ENCODE measurements around the gene RNF8.

Gene RNF8

GRCh38 chr6:37308069-37308815 is 45.5 kb upstream of the RNF8 start:
- DNase-seq (ENCODE audit: extremely low read depth, insufficient read length) = no peak
- no peaks in the 10 kb centered on the region for H3K27me3 ChIP-seq (replicated peaks; ENCODE audit: control insufficient read depth, insufficient read depth, low read length)

GRCh38 chr6:37309046-37309445 is 44.7 kb upstream of the RNF8 start:
- Histone ChIP-seq H3K36me3 (ENCODE audit: control insufficient read depth, insufficient read depth, low read length) (peaks cover 8% of the 10 kb centered on the region), H3K4me3 (replicated peaks; ENCODE audit: low read depth, low read length) (no peak overlapping the region), H3K27me3 (replicated peaks; ENCODE audit: control insufficient read depth, insufficient read depth, low read length) (no peaks in the 10 kb centered on the region)
- TF ChIP-seq CTCF (IDR thresholded peaks at IDR 0.05; ENCODE audit: insufficient read depth, low read length, poor library complexity, severe bottlenecking) = no peak
- DNase-seq (ENCODE audit: extremely low read depth, insufficient read length) = no peak

More at GRCh38 chr6:37308069-37308815, 45.5 kb upstream of the RNF8 start:
- Histone ChIP-seq H3K36me3 (ENCODE audit: control insufficient read depth, insufficient read depth, low read length) (peaks cover 5% of the 10 kb centered on the region), H3K4me3 (replicated peaks; ENCODE audit: low read depth, low read length) (no peak overlapping the region)
- no peak for TF ChIP-seq CTCF (IDR thresholded peaks at IDR 0.05; ENCODE audit: insufficient read depth, low read length, poor library complexity, severe bottlenecking)

GRCh38 chr6:37309692-37310091 is 44.1 kb upstream of the RNF8 start:
- Histone ChIP-seq H3K4me3 (replicated peaks; ENCODE audit: low read depth, low read length) (no peak overlapping the region), H3K36me3 (ENCODE audit: control insufficient read depth, insufficient read depth, low read length) (peaks cover 10% of the 10 kb centered on the region), H3K27me3 (replicated peaks; ENCODE audit: control insufficient read depth, insufficient read depth, low read length) (no peaks in the 10 kb centered on the region)
- DNase-seq (ENCODE audit: extremely low read depth, insufficient read length) = no peak
- no peak for TF ChIP-seq CTCF (IDR thresholded peaks at IDR 0.05; ENCODE audit: insufficient read depth, low read length, poor library complexity, severe bottlenecking)

- DNase-seq (ENCODE audit: extremely low read depth, insufficient read length) = no peak
- no peak for TF ChIP-seq CTCF (IDR thresholded peaks at IDR 0.05; ENCODE audit: insufficient read depth, low read length, poor library complexity, severe bottlenecking)
- Histone ChIP-seq H3K4me3 (replicated peaks; ENCODE audit: low read depth, low read length) (no peak overlapping the region), H3K36me3 (ENCODE audit: control insufficient read depth, insufficient read depth, low read length) (peaks cover 8% of the 10 kb centered on the region), H3K27me3 (replicated peaks; ENCODE audit: control insufficient read depth, insufficient read depth, low read length) (no peaks in the 10 kb centered on the region)
Observed at GRCh38 chr6:37310966-37311365, 42.8 kb upstream of the RNF8 start.

- Histone ChIP-seq H3K27me3 (replicated peaks; ENCODE audit: control insufficient read depth, insufficient read depth, low read length) (no peaks in the 10 kb centered on the region), H3K36me3 (ENCODE audit: control insufficient read depth, insufficient read depth, low read length) (peaks cover 11% of the 10 kb centered on the region), H3K4me3 (replicated peaks; ENCODE audit: low read depth, low read length) (no peak overlapping the region)
- TF ChIP-seq CTCF (IDR thresholded peaks at IDR 0.05; ENCODE audit: insufficient read depth, low read length, poor library complexity, severe bottlenecking) = no peak
- DNase-seq (ENCODE audit: extremely low read depth, insufficient read length) = no peak
Observed at GRCh38 chr6:37311741-37312473, 41.9 kb upstream of the RNF8 start.
